ENCODE results near the gene CREB3L4. TPM values are rescaled to one million over a fixed set of nuclear protein-coding genes. Genes with fewer than 3 reads are reported as not detected.

Gene CREB3L4
- total RNA-seq, 2 experiments from 2014 or later, result 6.3 to 8.5 TPM

DNA sequence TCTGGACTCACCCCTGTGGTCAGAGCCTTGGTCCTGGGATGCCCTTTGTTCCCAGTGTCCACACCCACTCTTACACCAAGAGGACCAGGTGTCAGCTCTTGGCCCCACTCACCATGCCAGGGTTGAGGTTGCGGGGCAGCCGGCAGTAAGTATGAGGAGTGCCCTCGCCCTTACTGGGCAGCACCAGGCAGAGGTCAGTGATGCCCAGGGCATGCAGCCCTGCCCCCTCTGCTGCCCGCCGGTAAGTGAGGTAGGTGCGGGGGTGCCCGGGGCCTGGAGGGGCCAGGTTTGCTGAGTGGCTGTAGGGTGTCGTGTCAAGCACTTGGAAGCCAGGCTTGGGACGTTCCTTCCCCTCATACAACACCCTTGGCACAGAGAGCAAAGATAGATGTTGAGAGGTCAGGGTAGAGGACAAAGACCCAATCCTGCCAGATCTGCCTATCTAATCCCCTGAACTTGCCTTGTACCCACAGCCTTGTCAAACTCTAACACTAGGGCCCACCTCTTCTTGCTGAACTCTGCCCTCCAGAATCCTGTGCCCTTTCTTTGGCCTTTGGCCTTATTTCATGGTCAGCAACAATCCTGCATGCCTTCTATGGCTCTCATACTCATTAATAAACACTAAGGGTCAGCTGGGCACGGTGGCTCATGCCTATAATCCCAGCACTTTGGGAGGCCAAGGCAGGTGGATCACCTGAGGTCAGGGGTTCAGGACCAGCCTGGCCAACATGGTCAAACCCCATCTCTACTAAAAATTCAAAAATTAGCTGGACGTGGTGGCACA, 24.7 kb upstream of the CREB3L4 start:
- Mint-ChIP-seq H3K27ac (peak overlapping the region; percentile 62), H3K36me3 (peaks cover 33% of the 10 kb centered on the region), H3K4me1 (peaks cover 27% of the 10 kb centered on the region), H3K27me3 (no peaks in the 10 kb centered on the region), H3K9me3 (ENCODE audit: low read depth) (no peaks in the 10 kb centered on the region), H3K4me3 (no peak overlapping the region)
- CTCF ChIA-PET, result interaction anchor here (4.3 to 5.1 kb wide), 2 partner anchors 21 to 145 kb away, joined by 40 to 61 read pairs; partner anchors contain the start of gene GATAD2B
- ATAC-seq, result no peak
- DNase-seq, result no peak

DNA sequence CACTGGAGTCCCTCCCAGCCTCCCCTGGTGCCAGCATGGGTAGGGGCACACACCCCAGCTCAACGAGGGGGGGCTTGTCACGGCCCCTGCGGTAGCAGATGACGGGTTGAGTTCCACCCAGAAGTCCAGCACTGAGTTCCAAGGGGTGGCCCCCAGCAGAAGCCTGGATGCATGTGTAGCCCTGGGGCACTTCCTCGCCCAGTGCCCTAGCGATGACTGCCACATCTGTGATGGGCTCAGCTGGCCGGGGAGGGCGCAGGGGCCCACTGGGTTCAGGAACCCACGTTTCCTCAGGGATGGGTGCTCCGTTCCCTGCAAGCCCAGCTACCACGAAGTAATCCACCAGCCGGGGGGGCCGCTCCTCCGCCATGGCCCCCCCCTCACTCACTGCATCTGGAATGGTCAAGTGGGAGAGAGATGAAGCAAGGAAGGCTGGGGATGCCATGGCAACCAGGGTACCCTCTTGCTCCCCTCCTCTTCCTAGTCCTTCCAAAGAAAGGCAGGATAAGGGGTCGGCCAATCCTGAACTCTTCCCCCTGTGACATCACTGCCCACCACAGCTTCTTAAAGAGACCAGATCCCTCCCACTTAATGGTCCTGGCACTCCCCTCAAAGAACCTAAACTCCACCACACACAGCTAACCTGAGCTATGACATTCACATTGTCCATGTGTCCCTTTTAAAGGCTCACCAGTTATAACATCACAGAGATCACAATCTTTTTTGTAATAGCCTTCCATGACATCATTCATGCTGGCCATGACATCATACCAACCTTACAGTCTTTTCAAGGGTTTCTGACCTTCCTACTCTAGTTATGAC, 23.5 kb upstream of the CREB3L4 start:
- H3K27ac Mint-ChIP-seq, result peak overlapping the region; percentile 98
- peaks cover 27% of the 10 kb centered on the region for H3K4me1 Mint-ChIP-seq
- ATAC-seq (no peak), DNase-seq (no peak)
- peak overlapping the region; percentile 83 for H3K4me3 Mint-ChIP-seq
- CTCF ChIA-PET, result interaction anchor here (0.7 to 5.1 kb wide), 17 partner anchors 14 to 950 kb away, joined by 3 to 61 read pairs (median 16); partner anchors contain the start of genes CREB3L4, CRTC2, GATAD2B and JTB
- H3K9me3 Mint-ChIP-seq (ENCODE audit: low read depth), result no peaks in the 10 kb centered on the region
- H3K36me3 Mint-ChIP-seq, result peaks cover 34% of the 10 kb centered on the region
- no peaks in the 10 kb centered on the region for H3K27me3 Mint-ChIP-seq

DNA sequence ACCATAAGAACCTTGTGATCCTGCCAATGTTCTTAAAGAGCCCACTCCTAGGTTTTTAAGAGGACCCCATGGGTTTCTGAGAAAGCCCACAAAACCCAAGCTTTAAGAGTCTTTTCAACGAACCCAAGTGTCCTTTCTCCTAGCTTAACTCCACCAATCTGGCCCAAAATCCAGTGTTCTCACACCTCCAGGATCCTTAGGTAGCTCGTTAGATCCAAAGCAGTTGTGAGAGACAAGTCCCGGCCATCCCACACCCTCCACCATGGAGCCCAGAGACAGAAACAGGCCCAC, 22.9 kb upstream of the CREB3L4 start:
- DNase-seq (no peak), ATAC-seq (no peak)
- H3K36me3 Mint-ChIP-seq, result peaks cover 35% of the 10 kb centered on the region
- H3K27ac Mint-ChIP-seq, result peak overlapping the region; percentile 98
- H3K4me1 Mint-ChIP-seq, result peaks cover 27% of the 10 kb centered on the region
- no peaks in the 10 kb centered on the region for H3K9me3 Mint-ChIP-seq (ENCODE audit: low read depth)
- CTCF ChIA-PET, result interaction anchor here (0.7 to 5.1 kb wide), 17 partner anchors 10 to 272 kb away, joined by 3 to 61 read pairs (median 16); partner anchors contain the start of genes CREB3L4, CRTC2, GATAD2B and JTB
- peak overlapping the region; percentile 83 for H3K4me3 Mint-ChIP-seq
- H3K27me3 Mint-ChIP-seq, result no peaks in the 10 kb centered on the region

DNA sequence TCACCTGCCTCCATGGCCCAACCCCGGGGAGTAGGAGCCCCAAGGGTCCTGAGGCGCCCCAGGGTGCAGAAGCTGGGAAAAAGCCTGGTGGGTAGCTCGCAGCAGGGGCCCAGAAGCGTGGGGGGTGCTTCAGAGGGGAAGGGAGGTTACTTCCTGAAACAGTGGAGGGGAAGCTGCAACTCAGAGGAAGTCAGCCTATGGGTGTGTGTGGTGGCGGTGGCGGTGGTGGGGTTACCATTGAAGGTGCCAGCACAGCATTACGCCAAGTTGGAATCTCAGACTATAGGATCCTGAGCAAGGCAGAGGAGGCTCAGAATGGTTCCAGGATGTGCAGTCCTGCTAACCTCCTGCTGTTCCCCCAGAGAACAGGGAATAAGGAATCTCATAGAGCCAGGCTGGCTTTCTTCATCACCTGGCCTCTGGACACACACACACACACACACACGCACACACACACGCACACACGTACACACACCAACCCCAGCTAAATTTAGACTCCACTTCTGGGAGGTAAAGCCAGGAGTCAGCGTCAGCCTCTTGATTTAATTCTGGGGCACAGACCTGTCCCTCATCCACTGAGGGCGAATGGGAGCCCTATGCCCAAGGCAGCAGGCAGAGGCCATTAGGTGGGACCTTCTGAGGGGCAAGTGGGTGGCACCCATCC, 22.4 kb upstream of the CREB3L4 start:
- Mint-ChIP-seq H3K36me3 (peaks cover 37% of the 10 kb centered on the region), H3K4me3 (peak overlapping the region; percentile 83), H3K4me1 (peaks cover 27% of the 10 kb centered on the region), H3K9me3 (ENCODE audit: low read depth) (no peaks in the 10 kb centered on the region), H3K27me3 (no peaks in the 10 kb centered on the region), H3K27ac (peak overlapping the region; percentile 98)
- CTCF ChIA-PET, result interaction anchor here (0.6 to 5.1 kb wide), 22 partner anchors 9 to 273 kb away, joined by 3 to 61 read pairs (median 7); partner anchors contain the start of genes CREB3L4, CRTC2, GATAD2B and JTB
- ATAC-seq (peak; percentile 70), DNase-seq (peak; percentile 95)

DNA sequence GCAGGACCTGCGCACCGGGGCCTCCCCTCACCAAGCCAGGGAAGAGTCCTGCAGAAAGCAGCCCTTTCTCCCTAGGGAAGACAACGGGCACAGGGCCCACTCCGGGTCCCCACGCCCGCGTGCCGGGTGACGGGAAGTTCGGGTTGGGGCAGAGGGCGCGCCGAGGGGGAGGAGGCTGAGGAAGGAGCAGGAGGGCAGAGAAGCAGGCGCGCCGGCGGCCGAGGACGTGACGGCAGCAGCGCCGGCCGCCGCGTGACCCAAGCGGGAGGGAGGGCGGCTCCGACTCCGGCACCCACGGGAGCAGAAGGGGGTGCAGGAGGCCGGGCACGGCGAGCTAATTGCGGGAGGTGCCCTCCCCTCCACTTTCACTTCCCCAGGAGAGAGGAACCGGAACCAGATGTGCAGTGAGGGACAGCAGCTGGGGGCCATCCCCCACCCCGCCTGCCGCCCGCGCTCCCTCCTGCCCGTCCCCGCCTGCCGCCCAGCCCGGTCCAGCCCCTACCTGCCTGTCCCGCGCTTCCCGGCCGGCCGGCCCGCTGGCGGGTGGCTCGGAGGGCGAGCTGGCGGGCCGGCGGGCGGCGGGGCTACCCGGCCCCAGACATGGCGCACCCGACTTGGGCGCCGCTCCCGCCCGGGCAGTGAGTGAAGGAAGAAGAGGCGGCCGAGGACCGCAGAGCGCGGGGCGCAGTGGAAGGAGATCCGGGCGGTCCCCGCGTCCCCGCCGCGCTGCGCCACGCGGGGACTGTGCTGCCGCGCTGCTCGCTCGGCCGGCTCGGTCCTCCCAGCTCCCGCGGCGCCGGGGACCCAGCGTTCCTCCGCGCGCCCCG, 21.7 kb upstream of the CREB3L4 start:
- peak; percentile 85 for DNase-seq
- Mint-ChIP-seq H3K36me3 (peaks cover 37% of the 10 kb centered on the region), H3K9me3 (ENCODE audit: low read depth) (no peaks in the 10 kb centered on the region), H3K4me1 (peaks cover 27% of the 10 kb centered on the region), H3K27me3 (no peaks in the 10 kb centered on the region), H3K27ac (peak overlapping the region; percentile 98), H3K4me3 (peak overlapping the region; percentile 83)
- CTCF ChIA-PET, result interaction anchor here (0.6 to 5.1 kb wide), 27 partner anchors 9 to 672 kb away, joined by 3 to 61 read pairs (median 4); partner anchors contain the start of genes CREB3L4, CRTC2, GATAD2B and JTB
- peak; percentile 52 for ATAC-seq

DNA sequence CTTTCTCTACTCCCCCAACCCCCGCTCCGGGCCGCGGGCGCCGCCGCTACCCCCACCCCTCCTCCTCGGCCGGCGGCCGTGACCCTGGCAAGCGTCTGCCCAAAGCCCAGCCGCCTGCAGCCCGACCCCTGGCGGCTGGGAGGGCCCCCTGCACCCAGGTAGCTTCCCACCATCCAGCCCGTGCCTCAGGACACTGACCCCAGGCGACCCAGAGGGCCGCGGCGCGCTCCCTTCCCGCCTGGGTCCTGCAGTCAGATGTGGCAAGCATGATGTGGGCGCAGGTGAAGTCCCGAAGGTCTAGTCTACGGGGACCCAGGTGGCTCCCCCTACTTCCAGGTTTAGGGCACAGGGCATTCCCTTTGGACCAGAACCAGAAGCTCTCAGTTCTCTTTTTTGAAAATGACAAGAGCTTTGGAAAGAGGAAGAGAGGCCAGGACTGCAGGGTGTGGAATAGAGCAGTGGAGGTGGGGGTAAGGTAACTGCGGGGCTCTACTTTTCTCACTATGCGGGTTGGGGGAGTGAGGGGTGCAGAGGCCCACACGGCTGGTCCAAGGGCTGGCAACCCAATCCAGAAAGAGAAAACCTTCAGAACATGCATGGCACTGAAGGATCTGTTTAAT, 21.0 kb upstream of the CREB3L4 start, which contains the start of gene DENND4B:
DENND4B (minus strand) TSS at position 97 of the 620 bp plus-strand sequence. CDS start 2,344 bp downstream, outside the sequence.
- Mint-ChIP-seq H3K4me3 (peak within 1 kb of the TSS; percentile 83), H3K36me3 (peaks cover 35% of the 10 kb centered on the region), H3K27me3 (no peaks in the 10 kb centered on the region), H3K9me3 (ENCODE audit: low read depth) (no peaks in the 10 kb centered on the region), H3K4me1 (peaks cover 27% of the 10 kb centered on the region), H3K27ac (peak within 1 kb of the TSS; percentile 98)
- peak; percentile 83 for DNase-seq
- CTCF ChIA-PET, result interaction anchor here (0.6 to 5.1 kb wide), 26 partner anchors 11 to 671 kb away, joined by 3 to 61 read pairs (median 5); partner anchors contain the start of genes CREB3L4, CRTC2, GATAD2B and JTB
- ATAC-seq, result peak; percentile 72

DNA sequence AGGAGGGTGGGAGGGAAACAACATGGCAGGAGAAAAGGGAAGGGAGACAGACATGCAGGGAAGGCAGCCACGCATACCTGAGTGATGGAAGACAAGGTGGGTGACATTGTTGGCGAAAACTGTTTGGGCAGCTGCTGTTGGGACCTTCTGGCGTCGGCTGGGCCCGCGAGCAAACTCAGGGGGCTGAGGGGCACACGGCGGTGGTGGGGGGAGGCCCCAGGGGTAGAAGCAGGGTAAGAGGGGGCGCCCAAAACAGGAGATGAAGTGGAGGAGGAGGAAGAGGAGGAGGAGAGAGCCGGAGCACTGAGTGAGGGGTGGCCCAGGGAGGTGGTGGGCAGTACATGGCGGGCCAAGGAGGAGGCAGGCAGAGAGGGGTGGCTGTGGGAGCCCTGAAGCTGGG, 16.5 kb upstream of the CREB3L4 start:
- peaks cover 24% of the 10 kb centered on the region for H3K4me1 Mint-ChIP-seq
- no peak overlapping the region for H3K27ac Mint-ChIP-seq
- no peaks in the 10 kb centered on the region for H3K27me3 Mint-ChIP-seq
- no peak for DNase-seq
- CTCF ChIA-PET, result no interaction called here
- no peak overlapping the region for H3K4me3 Mint-ChIP-seq
- H3K9me3 Mint-ChIP-seq (ENCODE audit: low read depth), result no peaks in the 10 kb centered on the region
- H3K36me3 Mint-ChIP-seq, result peaks cover 38% of the 10 kb centered on the region
- ATAC-seq, result no peak

DNA sequence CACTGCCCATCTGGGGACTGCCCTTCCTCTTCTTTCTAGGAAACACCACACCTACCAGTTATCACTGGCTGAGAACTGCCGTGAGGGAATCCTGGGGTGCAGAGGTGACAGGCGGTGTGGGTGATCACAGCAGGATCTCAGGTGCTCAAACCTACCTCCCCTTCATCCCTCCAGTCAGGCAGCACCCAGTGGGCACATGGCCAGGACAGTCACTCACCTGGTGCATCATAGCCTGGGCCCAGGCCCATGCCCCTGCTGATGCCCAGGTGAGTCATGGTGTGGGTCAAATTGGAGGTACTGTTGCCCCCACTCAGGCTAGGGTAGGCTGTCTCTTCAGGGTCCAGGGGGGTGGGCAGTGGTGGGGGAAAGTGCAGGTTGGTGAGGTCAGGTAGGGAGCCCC, 15.9 kb upstream of the CREB3L4 start:
- Mint-ChIP-seq H3K27ac (peak overlapping the region; percentile 8), H3K27me3 (no peaks in the 10 kb centered on the region), H3K4me1 (peaks cover 28% of the 10 kb centered on the region), H3K9me3 (ENCODE audit: low read depth) (no peaks in the 10 kb centered on the region), H3K36me3 (peaks cover 38% of the 10 kb centered on the region), H3K4me3 (no peak overlapping the region)
- no peak for DNase-seq
- no peak for ATAC-seq
- CTCF ChIA-PET, result no interaction called here

DNA sequence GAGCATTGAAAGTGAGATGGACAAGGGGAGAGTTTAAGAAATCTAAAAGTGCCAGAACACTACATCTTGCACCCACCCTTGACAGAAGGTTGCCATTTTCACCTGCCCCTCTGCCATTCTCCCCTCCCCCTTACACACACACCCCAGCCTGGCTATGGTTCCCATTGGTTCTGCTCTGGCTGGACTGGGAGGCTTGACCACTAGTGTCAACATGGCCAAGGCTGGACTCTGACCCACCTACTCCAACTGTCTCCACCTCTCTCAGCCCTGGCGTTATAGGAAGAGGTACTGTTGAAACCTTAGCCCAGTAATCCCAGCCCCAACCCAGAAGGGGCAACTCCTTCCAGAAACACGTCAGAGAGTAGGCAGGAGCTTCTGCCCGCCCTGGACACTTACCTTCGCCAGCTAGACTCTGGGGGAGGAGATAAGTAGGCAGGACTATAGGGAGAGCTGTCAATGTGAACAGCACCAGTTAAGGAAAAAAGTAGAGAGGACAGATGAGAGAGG, 13.8 kb upstream of the CREB3L4 start:
- DNase-seq, result no peak
- CTCF ChIA-PET, result interaction anchor here (0.9 to 1.0 kb wide), 3 partner anchors 9 to 32 kb away, joined by 3 to 4 read pairs (median 3); partner anchors contain the start of genes CREB3L4 and RAB13
- ATAC-seq, result no peak
- H3K27me3 Mint-ChIP-seq, result no peaks in the 10 kb centered on the region
- peaks cover 36% of the 10 kb centered on the region for H3K36me3 Mint-ChIP-seq
- H3K27ac Mint-ChIP-seq, result peak overlapping the region; percentile 54
- no peak overlapping the region for H3K4me3 Mint-ChIP-seq
- H3K4me1 Mint-ChIP-seq, result peaks cover 32% of the 10 kb centered on the region
- H3K9me3 Mint-ChIP-seq (ENCODE audit: low read depth), result no peaks in the 10 kb centered on the region

DNA sequence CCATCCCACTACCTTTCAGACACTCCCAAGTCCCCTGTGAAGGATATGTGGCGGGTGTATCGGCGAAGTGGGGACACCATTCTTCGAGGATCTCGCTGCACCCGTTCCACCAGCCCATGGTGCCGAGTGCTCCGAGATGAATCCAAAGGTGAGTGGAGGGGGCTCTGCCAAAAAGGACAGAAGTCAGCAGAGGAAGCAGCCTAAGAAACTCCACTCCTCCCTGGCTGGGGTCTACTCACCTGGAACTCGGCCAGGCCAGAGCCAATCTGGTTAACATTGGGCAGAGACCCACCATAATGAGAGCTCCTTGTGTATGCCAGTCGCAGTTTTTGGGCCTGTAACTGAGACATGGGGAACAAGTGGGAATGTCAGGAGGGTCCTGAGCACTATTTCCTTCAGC, 12.9 kb upstream of the CREB3L4 start:
- Mint-ChIP-seq H3K4me3 (no peak overlapping the region), H3K27ac (no peak overlapping the region), H3K36me3 (peaks cover 37% of the 10 kb centered on the region), H3K9me3 (ENCODE audit: low read depth) (no peaks in the 10 kb centered on the region), H3K4me1 (peaks cover 37% of the 10 kb centered on the region), H3K27me3 (no peaks in the 10 kb centered on the region)
- DNase-seq (no peak), ATAC-seq (no peak)
- CTCF ChIA-PET, result interaction anchor here (1.0 kb wide), 1 partner anchor 10 kb away, joined by 3 read pairs; no protein-coding TSS in a partner anchor

DNA sequence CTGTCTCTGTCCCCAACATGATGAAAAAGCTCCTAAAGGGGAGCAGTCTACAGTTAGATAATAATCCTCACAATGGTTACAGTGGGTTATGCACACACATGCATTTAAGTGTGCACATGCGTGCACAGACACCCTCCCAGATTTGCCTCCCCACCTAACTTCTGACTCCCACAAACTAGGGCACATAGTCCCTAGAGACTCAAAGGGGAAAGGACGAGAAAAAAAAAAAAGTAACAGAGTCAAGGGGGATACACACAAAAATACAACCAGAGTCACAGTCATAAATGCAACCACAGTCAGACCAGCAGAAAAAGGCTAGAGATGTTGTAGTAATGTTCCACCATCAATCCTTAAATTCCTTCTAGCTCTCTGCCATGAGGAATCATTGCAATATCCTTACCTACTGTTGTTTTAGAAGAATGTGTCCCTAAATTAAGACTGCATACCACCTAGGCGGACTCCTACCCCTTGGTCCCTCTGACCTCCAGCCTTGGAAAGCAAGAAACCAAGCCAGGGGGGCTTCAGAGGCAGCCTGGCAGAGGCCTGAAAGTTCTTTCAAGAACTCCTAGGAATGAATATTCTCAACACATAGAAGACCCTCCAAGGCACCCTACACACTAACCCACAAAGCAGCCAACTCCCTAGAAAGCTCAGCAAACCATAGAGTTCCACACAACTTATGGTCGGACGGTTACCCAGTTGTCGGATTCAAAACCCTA, 10.5 kb upstream of the CREB3L4 start:
- peaks cover 51% of the 10 kb centered on the region for H3K4me1 Mint-ChIP-seq
- peaks cover 31% of the 10 kb centered on the region for H3K36me3 Mint-ChIP-seq
- H3K27ac Mint-ChIP-seq, result peak overlapping the region; percentile 98

More for the DNA sequence above, 10.5 kb upstream of the CREB3L4 start:
- DNase-seq (no peak), ATAC-seq (no peak)
- H3K9me3 Mint-ChIP-seq (ENCODE audit: low read depth), result no peaks in the 10 kb centered on the region
- peak overlapping the region; percentile 97 for H3K4me3 Mint-ChIP-seq
- H3K27me3 Mint-ChIP-seq, result no peaks in the 10 kb centered on the region
- CTCF ChIA-PET, result interaction anchor here (0.8 to 5.0 kb wide), 8 partner anchors 8 to 36 kb away, joined by 3 to 46 read pairs (median 8); partner anchors contain the start of genes CREB3L4, DENND4B, JTB and RAB13
